Fibroblast of peridontal ligament (primary cell): ENCODE results near the gene IMMT.
"Not testable (repeated sequence)": the region's sequence is repeated elsewhere in the genome, so short reads cannot be mapped to it uniquely, and the experiment has no call there.

ENCODE experiments used
- DNase-seq: peaks from one replicate; pipeline ENCODE4 v3.0.0-alpha.2; 2010; ENCODE audit errors: extremely low read depth

The IMMT gene

DNA sequence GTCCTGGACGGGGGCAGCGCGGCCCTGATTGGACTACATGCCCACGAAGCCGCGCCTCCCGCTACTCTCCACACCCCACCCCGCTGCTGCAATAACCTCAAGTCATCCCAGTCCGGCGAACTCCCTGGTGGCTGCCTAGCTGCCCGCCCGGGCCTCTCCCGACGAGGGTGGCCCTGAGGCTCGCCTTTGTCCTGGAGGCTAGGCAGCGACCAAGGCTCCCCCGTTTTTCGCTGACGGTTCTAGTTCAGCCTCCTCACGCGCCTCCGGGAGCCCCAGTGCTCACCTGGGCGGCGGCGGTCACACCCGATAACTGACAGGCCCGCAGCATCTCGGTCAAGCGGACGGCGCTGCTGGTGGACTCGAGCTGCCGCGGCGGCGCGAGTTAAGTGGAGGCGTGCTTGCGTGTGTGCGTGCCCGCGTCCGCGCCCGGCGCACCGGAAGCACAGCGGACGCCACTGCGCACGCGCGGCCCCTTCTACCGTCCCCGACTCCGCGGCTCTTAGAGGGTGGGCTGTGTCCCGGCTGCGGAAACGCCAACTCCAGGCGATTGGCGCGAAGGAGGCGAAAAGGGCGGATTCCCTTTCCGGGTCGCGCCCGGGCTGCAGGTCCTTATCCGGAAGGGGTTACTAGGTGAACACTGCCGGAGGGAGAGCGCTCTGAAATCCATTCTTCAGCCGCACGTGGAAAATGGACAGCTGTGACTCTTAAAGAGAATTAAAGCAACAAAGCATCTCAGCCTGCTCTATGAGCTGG lies at the start of gene IMMT:
Gene IMMT, minus strand, starts transcription at position 408 of the 753 bp plus-strand sequence. Its CDS starts 80 bp downstream, at position 328.
- peak; percentile 96 for DNase-seq

DNA sequence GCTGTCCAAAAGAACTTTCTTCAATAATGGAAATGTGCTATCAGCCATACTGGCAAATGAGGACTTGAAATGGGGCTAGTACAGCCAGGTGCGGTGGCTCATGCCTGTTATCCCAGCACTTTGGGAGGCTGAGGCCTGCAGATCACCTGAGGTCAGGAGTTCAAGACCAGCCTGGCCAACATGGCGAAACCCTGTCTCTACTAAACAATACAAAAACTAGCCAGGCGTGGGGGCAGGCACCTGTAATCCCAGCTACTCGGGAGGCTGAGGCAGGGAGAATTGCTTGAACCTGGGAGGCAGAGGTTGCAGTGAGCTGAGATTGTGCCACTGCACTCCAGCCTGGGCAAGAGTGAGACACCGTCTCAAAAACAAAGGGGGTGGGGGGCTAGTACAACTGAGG lies 49.5 kb upstream of the IMMT start:
- DNase-seq, result not testable (repeated sequence)

GRCh38 chr2:86243950-86244733 lies 48.9 kb upstream of the IMMT start:
- DNase-seq, result no peak

DNA sequence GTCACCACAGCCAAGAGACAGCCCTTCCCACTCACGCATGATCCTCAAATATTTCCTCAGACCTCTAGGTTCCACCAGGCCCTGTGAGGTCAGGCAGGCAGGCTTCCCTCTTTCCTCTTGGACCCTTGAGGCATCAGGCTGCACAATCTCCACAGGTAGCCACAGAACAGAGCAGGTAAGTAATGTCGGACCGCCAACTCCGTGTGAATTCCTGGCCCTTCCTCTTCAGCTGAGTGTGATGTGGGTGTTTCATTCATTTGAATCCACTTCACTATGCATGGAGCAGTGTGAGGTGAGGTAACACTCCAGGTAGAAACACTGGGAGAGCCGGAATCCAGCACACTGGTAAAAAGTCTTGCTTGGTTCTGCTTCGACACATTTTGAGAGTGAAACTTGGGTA lies 48.0 kb upstream of the IMMT start:
- no peak for DNase-seq

DNA sequence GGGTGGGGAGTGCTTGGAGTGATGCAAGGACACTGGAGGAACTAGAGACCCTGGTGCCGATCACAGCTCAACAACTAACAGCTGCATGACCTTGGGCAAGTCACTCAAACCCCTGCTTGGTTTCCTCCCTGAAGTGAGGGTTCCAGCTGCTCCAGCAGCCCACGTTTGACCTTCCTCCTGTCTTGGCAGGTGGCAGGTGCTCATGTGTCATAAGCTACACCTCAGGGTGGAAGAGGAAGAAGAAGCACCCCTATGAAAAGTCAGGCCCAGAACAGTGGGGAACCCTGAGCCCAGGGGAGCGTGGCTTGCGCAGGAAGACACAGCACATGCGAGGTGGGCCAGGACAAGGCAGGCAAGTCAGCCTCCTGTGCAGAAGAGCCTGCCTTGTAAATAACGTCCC lies 46.3 kb upstream of the IMMT start:
- no peak for DNase-seq

GRCh38 chr2:86240251-86240650 lies 45.0 kb upstream of the IMMT start:
- no peak for DNase-seq

DNA sequence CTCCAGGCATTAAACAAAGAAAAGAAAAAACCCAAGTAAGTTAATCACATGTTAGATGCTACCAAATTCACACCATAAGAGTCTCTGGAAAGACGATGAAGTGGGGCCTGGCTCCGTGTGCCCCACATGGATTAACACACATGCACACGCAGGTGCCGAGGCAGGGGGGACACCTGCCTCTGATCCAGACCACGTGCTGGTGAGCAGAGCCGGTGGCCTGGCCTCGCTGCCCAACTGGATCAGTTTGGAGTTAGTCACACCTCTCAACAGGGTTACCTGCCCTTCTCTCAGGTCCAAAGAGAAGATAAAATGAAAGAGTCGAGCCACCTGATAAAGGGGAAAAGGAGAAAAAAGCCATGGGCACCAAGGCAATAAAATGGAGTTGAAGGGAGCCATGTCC lies 44.5 kb upstream of the IMMT start:
- DNase-seq, result no peak

DNA sequence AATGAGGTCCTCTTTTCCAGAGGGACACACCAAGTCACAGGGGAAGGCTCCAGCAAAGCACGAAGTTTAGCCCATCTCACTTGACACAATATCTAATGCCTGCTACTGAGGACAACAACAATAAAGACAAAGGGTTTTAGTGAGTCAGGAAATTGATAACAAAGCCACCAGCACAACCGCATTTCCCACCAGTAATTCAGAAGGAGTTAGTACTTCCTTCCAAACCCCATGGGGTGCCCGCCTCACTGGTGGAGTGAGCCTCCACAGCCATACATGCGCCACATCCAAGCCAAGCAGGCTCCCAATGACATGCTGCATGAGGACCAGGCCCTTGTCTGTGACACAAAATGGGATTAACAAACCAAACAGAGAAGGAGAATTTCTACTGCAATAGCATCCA lies 44.1 kb upstream of the IMMT start:
- no peak for DNase-seq

DNA sequence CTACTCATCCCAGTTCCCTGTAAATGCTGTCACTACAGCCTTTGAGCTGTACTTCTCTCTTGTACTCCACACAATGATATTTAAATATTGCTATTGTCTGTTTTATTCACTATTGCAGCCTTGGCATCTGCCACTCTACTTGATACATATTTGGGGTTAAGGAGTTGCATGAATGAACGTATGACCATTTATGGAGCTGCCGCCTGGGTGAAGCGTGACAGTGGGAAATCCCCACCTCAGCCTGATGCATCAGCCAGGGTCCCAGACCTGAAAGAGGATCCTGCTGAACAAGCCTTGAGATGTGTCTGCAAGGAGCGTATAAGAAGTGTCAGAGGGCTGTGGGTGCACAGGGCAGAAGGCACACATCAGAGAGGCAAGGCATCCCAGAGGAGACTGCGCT lies 43.1 kb upstream of the IMMT start:
- DNase-seq, result no peak

DNA sequence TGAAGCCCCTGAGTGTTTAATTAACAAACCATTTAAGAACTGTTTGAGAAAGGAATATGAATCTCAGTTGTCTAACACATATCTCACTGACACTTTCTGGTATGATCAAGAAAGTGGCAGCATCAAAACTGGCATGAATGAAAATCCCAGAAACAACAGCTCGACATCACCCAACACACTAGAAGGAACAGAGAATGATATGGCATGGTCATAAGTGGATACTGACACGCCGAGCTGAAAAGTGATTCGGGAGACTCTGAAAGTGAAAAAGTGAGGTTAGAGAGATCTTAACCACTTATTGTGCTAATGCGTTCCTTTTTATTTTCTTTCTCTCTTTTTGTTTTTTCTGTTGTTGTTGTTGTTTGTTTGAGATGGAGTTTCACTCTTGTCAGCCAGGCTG lies 41.9 kb upstream of the IMMT start:
- DNase-seq, result no peak

DNA sequence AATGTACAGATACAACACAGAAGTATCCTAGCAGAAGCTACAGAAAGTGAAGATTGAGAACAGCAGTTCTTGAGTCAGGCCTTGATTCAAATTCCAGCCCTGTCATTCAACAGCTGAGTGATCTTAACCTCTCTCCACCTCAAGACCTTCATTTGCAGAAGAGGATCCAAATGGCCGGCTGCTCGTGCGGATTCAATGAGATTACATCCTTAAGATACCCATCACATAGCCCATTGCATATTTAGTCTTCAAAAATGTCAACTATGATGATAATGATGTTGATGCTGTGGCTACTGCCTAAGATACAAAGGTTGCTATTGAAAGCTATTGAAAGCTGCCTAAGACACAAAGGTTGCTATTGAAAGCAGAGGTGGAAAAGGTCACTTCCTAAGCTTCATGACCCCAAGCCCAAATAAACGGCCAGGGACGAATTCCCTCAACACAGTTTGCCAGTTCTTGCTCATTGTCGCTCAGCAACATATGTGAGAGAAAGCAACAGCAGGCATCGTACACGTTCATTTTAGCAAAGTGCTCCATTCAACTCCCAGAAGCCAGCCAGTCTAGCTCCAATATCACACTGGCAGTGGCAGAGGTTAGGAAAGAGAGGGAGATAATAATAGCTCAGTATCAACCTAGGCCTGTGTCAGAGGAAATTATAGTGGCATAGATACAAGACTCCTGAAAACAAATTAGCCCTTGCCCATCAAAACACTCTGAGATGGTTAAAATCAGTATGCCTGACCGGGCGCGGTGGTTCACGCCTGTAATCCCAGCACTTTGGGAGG lies 40.1 kb upstream of the IMMT start:
- DNase-seq, result no peak

- DNase-seq, result no peak
These were observed 39.4 kb upstream of the IMMT start for GRCh38 chr2:86234563-86235131.

- no peak for DNase-seq
These were observed 38.2 kb upstream of the IMMT start for GRCh38 chr2:86233436-86233835.

DNA sequence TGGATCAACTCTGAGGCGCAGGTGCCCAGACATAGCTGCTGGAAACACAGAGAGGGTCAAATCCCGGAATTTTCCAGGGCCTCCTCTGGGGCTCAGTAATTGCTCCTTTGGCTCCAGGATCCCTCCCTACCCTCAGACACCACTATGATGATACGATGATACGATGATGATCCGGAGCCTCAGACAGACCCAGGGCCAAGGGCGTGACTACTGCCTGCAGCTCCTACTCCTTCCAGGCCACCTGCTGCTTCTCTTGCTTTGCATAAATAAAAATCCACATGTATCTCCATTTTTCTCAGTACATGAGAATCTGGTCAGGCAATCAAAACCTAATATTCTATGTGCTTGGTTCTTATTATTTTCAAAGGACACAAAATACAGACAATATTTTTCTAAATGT lies 37.6 kb upstream of the IMMT start:
- DNase-seq, result no peak

GRCh38 chr2:86232373-86232784 lies 37.1 kb upstream of the IMMT start:
- DNase-seq, result no peak

DNA sequence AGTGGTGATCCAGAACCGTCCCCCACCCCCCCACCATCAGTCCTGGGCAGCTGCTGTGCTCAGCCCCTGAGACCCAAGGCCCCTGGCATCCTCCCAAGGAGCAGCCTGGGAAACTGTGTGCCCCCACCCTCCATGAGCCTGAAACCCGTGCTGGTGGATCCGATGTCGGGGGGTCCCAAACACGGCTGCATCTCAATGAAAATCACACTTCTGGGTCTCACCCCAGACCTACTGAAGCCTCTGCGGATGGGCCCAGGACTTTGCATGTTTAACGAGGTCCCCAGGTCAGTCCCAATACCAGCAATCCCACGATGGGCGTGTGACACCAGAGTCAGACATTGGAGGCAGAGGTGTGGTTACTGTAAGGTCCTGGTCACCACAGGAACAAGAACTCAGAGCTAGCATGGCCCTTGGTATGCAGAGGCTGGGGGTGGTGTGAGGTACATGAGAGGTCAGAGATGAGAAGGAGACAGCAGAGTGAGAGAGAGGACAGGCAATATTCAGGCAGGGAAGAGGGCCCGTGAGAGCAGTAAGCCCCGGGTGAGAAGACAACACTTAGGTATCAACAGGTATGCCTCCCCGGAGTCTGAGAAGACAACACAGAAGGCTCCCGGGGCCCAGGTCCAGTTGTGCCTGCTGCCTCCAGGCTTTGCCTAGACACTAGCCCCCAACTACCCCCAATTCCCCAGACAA lies 36.6 kb upstream of the IMMT start:
- no peak for DNase-seq

- DNase-seq, result no peak
These were observed 35.7 kb upstream of the IMMT start for GRCh38 chr2:86230961-86231360.

GRCh38 chr2:86229221-86229620 lies 34.0 kb upstream of the IMMT start:
- DNase-seq, result no peak

DNA sequence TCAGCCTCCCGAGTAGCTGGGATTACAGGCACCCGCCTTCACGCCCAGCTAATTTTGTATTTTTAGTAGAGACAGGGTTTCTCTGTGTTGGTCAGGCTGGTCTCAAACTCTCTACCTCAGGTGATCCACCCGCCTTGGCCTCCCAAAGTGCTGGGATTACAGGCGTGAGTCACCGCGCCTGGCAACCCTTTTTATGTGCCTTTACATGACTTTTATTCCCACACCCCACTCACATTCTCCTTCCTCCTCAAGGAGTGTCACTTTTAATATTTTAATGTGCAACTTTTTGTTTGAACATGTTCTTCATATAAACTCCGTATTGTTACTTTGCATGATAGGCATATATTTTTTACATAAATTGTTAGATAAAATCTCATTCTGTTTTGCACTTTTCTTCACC lies 33.3 kb upstream of the IMMT start:
- DNase-seq, result not testable (repeated sequence)

DNA sequence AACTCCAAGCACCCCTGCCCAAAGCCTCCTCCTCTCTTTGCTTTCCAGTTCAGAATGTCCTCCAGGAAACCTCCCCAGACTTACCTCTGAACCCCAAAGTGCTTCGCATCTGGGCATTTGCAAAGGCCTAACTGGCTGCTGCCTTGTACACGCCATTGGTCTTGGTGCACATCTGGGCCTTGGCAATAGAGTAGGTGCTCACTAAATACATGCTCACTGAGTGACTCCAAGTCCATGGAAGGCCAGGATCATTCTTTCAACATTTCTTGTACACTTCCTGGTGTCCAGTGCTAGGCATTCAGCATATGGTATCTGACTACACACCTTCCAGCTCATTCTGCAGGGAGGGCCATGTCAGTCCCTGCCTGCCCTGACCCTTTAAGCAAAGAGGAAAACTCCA lies 32.4 kb upstream of the IMMT start:
- DNase-seq, result no peak
